Measurements from ENCODE around the gene SIK2.

Gene SIK2

GRCh38 chr11:111604392-111605009 lies 2.3 kb downstream of the SIK2 start:
- DNase-seq = peak in 5 of 42 donors; percentile 9 to 63 (median 26)
- intact Hi-C loops (cut with DNase I) = no loop called here

- DNase-seq = no peak
- intact Hi-C loops (cut with DNase I) = no loop called here
These were observed 3.4 kb downstream of the SIK2 start for GRCh38 chr11:111605681-111606080.

GRCh38 chr11:111606986-111607385 lies 4.7 kb downstream of the SIK2 start:
- intact Hi-C loops (cut with DNase I) = no loop called here

GRCh38 chr11:111607751-111608150 lies 5.5 kb downstream of the SIK2 start:
- intact Hi-C loops (cut with DNase I) = no loop called here
- DNase-seq = no peak

More at GRCh38 chr11:111606986-111607385, 4.7 kb downstream of the SIK2 start:
- DNase-seq = no peak

GRCh38 chr11:111612224-111612623 lies 10.0 kb downstream of the SIK2 start:
- intact Hi-C loops (cut with DNase I) = no loop called here
- no peak for DNase-seq

GRCh38 chr11:111617286-111617685 lies 15.0 kb downstream of the SIK2 start:
- no peak for DNase-seq
- intact Hi-C loops (cut with DNase I) = no loop called here

GRCh38 chr11:111620518-111620917 lies 18.3 kb downstream of the SIK2 start:
- DNase-seq = no peak
- intact Hi-C loops (cut with DNase I) = no loop called here

GRCh38 chr11:111623527-111624030 lies 21.3 kb downstream of the SIK2 start:
- DNase-seq = no peak
- intact Hi-C loops (cut with DNase I) = no loop called here

GRCh38 chr11:111624608-111625007 lies 22.4 kb downstream of the SIK2 start:
- no peak for DNase-seq
- intact Hi-C loops (cut with DNase I) = no loop called here

GRCh38 chr11:111627591-111627990 lies 25.3 kb downstream of the SIK2 start:
- intact Hi-C loops (cut with DNase I) = no loop called here
- no peak for DNase-seq

GRCh38 chr11:111629499-111629898 lies 27.2 kb downstream of the SIK2 start:
- intact Hi-C loops (cut with DNase I) = no loop called here

GRCh38 chr11:111631024-111631665 lies 28.9 kb downstream of the SIK2 start:
- intact Hi-C loops (cut with DNase I) = no loop called here
- DNase-seq = no peak

More at GRCh38 chr11:111629499-111629898, 27.2 kb downstream of the SIK2 start:
- no peak for DNase-seq

GRCh38 chr11:111631666-111632039 lies 29.4 kb downstream of the SIK2 start:
- peak in 3 of 42 donors; percentile 18 to 68 (median 21) for DNase-seq
- intact Hi-C loops (cut with DNase I) = no loop called here

GRCh38 chr11:111632516-111633220 lies 30.4 kb downstream of the SIK2 start:
- intact Hi-C loops (cut with DNase I) = no loop called here
- no peak for DNase-seq

- intact Hi-C loops (cut with DNase I) = no loop called here
- DNase-seq = no peak
These were observed 31.0 kb downstream of the SIK2 start for GRCh38 chr11:111633248-111633647.

GRCh38 chr11:111633756-111634362 lies 31.6 kb downstream of the SIK2 start:
- intact Hi-C loops (cut with DNase I) = no loop called here
- DNase-seq = no peak

GRCh38 chr11:111634981-111635705 lies 32.9 kb downstream of the SIK2 start:
- no peak for DNase-seq
- intact Hi-C loops (cut with DNase I) = no loop called here

- intact Hi-C loops (cut with DNase I) = no loop called here
- peak in 41 of 42 donors; percentile 6 to 82 (median 56) for DNase-seq
These were observed 33.4 kb downstream of the SIK2 start for GRCh38 chr11:111635706-111636045.

GRCh38 chr11:111637885-111638284 lies 35.6 kb downstream of the SIK2 start:
- intact Hi-C loops (cut with DNase I) = no loop called here
- DNase-seq = no peak
